GM13976 (cell line): ENCODE measurements around the gene CATSPERE.
"Not testable (repeated sequence)": the region's sequence is repeated elsewhere in the genome, so short reads cannot be mapped to it uniquely, and the experiment has no call there.

ENCODE experiments used
- DNase-seq: peaks from one replicate; pipeline ENCODE4 v3.0.0; 2012; ENCODE audit warnings: low spot score
- in situ Hi-C: fragments of 300-500 bp; cut with MboI; formaldehyde crosslinking; loops from one replicate; pipeline ENCODE4 v1.12.0; 2022; ENCODE audit warnings: low sequenced_read_pairs, mixed read lengths, inconsistent platforms; ENCODE audit not compliant: unreplicated experiment
- TF ChIP-seq, protein P1 (sequence below): IDR thresholded peaks from 2 replicates; pipeline ENCODE4 v1.5.1; 2012; ENCODE audit warnings: borderline replicate concordance, mild to moderate bottlenecking; ENCODE audit not compliant: insufficient read depth; ENCODE audit errors: extremely low read depth, missing control alignments, control extremely low read depth

CATSPERE gene

GRCh38 chr1:244654108-244655038 lies 193.3 kb downstream of the CATSPERE start:
- in situ Hi-C loops, result no loop called here

DNA sequence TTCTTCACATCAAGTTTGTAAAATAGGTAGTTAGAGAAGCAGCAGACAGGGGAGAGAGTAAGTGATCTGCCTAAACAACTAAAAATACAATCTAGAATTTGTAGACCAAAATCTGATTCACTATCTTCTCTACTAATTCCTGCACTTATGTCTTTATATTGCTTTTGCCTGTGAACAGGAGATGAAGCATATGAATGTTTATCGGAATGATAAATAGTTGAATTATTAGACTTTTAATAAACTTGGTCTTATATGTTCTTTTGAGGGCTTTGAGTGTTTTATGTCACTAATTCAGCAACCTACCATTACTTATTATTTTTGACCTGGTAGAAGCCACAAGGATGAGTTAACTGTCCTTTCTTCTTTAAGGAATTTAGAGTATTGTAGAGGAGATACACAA lies 194.1 kb downstream of the CATSPERE start:
- in situ Hi-C loops, result no loop called here
- no peak for DNase-seq
- TF ChIP-seq, protein P1, sequence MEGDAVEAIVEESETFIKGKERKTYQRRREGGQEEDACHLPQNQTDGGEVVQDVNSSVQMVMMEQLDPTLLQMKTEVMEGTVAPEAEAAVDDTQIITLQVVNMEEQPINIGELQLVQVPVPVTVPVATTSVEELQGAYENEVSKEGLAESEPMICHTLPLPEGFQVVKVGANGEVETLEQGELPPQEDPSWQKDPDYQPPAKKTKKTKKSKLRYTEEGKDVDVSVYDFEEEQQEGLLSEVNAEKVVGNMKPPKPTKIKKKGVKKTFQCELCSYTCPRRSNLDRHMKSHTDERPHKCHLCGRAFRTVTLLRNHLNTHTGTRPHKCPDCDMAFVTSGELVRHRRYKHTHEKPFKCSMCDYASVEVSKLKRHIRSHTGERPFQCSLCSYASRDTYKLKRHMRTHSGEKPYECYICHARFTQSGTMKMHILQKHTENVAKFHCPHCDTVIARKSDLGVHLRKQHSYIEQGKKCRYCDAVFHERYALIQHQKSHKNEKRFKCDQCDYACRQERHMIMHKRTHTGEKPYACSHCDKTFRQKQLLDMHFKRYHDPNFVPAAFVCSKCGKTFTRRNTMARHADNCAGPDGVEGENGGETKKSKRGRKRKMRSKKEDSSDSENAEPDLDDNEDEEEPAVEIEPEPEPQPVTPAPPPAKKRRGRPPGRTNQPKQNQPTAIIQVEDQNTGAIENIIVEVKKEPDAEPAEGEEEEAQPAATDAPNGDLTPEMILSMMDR, result no peak

More at GRCh38 chr1:244654108-244655038, 193.3 kb downstream of the CATSPERE start:
- DNase-seq, result no peak
- TF ChIP-seq, protein P1, result no peak

DNA sequence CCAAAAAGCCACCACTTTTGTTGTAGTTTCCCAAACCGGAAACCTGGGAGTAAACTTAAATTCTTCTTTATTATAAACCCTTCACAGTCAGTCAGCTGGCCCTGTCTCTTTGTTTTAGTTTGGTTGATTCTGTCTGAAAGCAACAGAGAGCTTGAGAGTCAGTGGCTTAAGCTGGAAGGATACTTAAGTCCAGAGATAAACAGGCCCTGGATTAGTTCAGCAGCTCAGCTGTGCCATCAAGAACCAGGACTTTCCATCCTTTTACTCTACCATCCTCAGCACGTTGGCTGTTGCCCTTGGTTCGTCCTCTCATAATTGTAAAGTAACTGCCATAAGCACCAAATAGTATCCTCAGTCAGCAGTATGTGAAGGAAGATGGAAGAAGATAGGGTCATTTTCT lies 196.3 kb downstream of the CATSPERE start:
- in situ Hi-C loops, result no loop called here
- DNase-seq, result no peak
- TF ChIP-seq, protein P1, result no peak

- in situ Hi-C loops, result no loop called here
- TF ChIP-seq, protein P1, result no peak
These were observed 198.6 kb downstream of the CATSPERE start for GRCh38 chr1:244659694-244660093.

GRCh38 chr1:244660595-244660994 lies 199.5 kb downstream of the CATSPERE start:
- DNase-seq, result no peak
- in situ Hi-C loops, result no loop called here
- TF ChIP-seq, protein P1, result no peak

More at GRCh38 chr1:244659694-244660093, 198.6 kb downstream of the CATSPERE start:
- DNase-seq, result no peak

DNA sequence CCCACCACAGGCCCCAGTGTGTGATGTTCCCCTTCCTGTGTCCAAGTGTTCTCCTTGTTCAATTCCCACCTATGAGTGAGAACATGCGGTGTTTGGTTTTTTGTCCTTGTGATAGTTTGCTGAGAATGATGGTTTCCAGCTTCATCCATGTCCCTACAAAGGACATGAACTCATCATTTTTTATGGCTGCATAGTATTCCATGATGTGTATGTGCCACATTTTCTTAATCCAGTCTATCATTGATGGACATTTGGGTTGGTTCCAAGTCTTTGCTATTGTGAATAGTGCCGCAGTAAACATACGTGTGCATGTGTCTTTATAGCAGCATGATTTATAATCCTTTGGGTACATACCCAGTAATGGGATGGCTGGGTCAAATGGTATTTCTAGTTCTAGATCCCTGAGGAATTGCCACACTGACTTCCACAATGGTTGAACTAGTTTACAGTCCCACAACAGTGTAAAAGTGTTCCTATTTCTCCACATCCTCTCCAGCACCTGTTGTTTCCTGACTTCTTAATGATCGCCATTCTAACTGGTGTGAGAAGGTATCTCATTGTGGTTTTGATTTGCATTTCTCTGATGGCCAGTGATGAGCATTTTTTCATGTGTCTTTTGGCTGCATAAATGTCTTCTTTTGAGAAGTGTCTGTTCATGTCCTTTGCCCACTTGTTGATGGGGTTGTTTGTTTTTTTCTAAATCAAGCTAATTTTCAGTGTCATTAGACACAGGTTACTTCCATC lies 200.7 kb downstream of the CATSPERE start:
- DNase-seq, in situ Hi-C loops: not testable (repeated sequence)

DNA sequence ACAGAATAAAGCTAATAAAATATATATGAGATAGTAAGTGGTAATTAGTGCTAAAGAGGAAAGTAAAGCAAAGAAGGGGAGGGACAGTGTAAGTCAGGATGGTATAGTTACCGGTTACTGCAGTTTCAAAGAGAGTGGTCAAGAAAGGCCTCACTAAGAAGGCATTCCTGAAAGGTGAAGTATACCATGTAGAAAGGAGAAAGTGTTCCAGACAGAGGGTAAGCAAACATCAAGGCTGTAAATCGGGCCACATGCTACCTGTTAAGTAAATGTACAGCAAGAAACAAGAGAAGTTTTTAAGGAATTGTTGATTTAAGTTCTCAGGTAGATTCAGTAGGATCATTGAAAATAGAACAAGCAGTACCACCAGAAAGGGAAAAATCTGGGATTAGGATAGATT lies 201.5 kb downstream of the CATSPERE start:
- no peak for DNase-seq
- TF ChIP-seq, protein P1, result no peak
- in situ Hi-C loops, result no loop called here
